Stomach (tissue), 9 donors: ENCODE results near the gene TTC7B. TPM values are rescaled to one million over a fixed set of nuclear protein-coding genes. Genes with fewer than 3 reads are reported as not detected.

Experiments
- DNase-seq, 2 donors: peaks; one replicate each; pipeline versions ENCODE4 v3.0.0 to v3.0.0-alpha.2; 2013 to 2019
- H3K27ac ChIP-seq, 5 donors: fragments of 200-600 bp in 4 of 5; sonication (generic) in 4 of 5; one replicate each; pipeline ENCODE4 v1.5.1; 2013 to 2019; ENCODE audit warnings: mild to moderate bottlenecking in 1 of 5, moderate library complexity in 1 of 5
- H3K27me3 ChIP-seq, 3 donors: fragments of 200-600 bp; sonication (generic); one replicate each; pipeline ENCODE4 v1.5.1; 2017 to 2019; ENCODE audit warnings: mixed run types in 1 of 3
- H3K36me3 ChIP-seq, 4 donors: fragments of 200-600 bp; sonication (generic); 1 replicate in 3 of 4; 2 replicates in 1 of 4; pipeline ENCODE4 v1.5.1; 2016 to 2019
- H3K4me1 ChIP-seq, 4 donors: fragments of 200-600 bp; sonication (generic); one replicate each; pipeline ENCODE4 v1.5.1; 2016 to 2019
- H3K4me3 ChIP-seq, 4 donors: fragments of 200-600 bp; sonication (generic) in 3 of 4; one replicate each; pipeline ENCODE4 v1.5.1; 2016 to 2019; ENCODE audit warnings: mild to moderate bottlenecking in 1 of 4
- H3K9me3 ChIP-seq, 4 donors: fragments of 200-600 bp; sonication (generic); one replicate each; pipeline ENCODE4 v1.5.1; 2016 to 2019
- CTCF ChIP-seq, 7 experiments: fragments of 450-650 bp in 4 of 7; fragments of 200-600 bp in 3 of 7; sonication (generic) in 3 of 7; IDR thresholded peaks; one replicate each; pipeline ENCODE4 v1.5.1; 2016 to 2019; ENCODE audit warnings: antibody characterized with exemption in 7 of 7, control low read depth in 2 of 7, mild to moderate bottlenecking in 1 of 7
- EP300 ChIP-seq: sonication (generic); formaldehyde crosslinking; IDR thresholded peaks from one replicate; pipeline ENCODE4 v1.6.1; 2017; ENCODE audit warnings: antibody characterized with exemption
- POLR2A ChIP-seq, 4 donors: fragments of 450-650 bp; IDR thresholded peaks; one replicate each; pipeline ENCODE4 v1.6.1; 2016; ENCODE audit warnings: antibody characterized with exemption in 4 of 4, control low read depth in 2 of 4, mild to moderate bottlenecking in 1 of 4, moderate library complexity in 1 of 4
- POLR2AphosphoS5 ChIP-seq, 3 donors: sonication (generic); formaldehyde crosslinking; IDR thresholded peaks; one replicate each; pipeline ENCODE4 v1.6.1; 2016; ENCODE audit warnings: antibody characterized with exemption in 3 of 3
- WGBS, 5 donors: extraction: QIAGEN DNeasy Blood & Tissue Kit in 3 of 5; methylation state at CpG; one replicate each; pipeline versions ENCODE4 v1.1.5 to v1.1.7; 2013 to 2018; 5-methylcytosine and 5-hydroxymethylcytosine counted together
- intact Hi-C: fragments of 100-400 bp; cut with DNase I; formaldehyde crosslinking; loops from one replicate; pipeline ENCODE4 v1.15.1; 2023; ENCODE audit warnings: low total_unique reads
- polyA plus RNA-seq, 3 donors: library from polyadenylated mRNA; stranded (reverse); fragments of 200-250 nt; gene quantifications; one replicate each; pipeline ENCODE4 v1.2.3, GENCODE V29; 2013
- total RNA-seq, 5 donors: library from RNA; depleted of rRNA; stranded (reverse); fragments of >200 nt; gene quantifications; one replicate each; pipeline versions ENCODE4 v1.1.0 to v1.2.3, GENCODE V29; 2014 to 2016
- donor health status: healthy with polysubstance abuse.
- donor health status: Bipolar disorder and iron deficiency.
- donor health status: healthy.

The TTC7B gene
- total and polyA plus RNA-seq, 8 donors, result 6.8 to 110 (median 17.7) TPM

DNA sequence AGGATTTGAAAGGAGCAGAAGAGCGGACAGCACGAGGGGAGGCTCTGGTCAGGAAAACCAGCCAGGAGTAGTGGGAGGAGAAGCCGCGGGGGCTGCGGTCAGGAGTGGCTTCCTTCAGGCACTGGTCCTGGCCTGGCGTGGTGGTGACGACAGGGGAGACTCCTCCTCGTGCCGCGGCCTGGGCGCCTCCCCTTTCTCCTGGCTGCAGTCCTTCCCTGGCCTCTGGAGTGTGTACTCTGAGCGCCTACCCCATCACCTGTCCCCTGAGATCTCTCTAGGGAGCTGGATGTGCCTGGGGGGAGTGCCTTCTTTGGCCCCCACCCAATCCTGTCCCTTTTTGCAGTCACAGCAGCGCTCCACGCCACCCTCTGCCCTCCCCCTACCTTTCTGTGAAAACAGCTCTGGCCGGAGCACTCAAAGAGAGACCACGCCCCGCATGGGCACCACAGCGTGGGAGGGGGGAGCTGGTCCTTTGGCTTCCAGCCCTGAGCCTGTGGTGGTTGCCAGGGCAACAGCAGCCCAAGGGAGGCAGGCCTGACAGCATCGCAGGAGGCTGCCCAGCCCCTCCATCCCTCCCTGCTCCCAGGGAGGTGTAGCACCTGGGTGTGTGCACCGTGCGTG, 293.5 kb downstream of the TTC7B start:
- H3K36me3 ChIP-seq, result no peaks in the 10 kb centered on the region
- peak overlapping the region in 4 of 5 donors; percentile 25 to 86 (median 59) for H3K27ac ChIP-seq
- TF ChIP-seq CTCF (IDR thresholded peaks at IDR 0.05) (no peak), POLR2AphosphoS5 (IDR thresholded peaks at IDR 0.05) (peak in 1 of 3 donors; percentile 54)
- WGBS, 5 donors, result 15 to 38% (median 30%) methylated on average over 17 to 21 of the region's 21 CpGs
- no peak overlapping the region for H3K4me3 ChIP-seq
- peak; percentile 67 to 85 for DNase-seq
- intact Hi-C loops, result no loop called here
- H3K27me3 ChIP-seq, result no peaks in the 10 kb centered on the region
- peaks cover 32 to 64% (median 51%) of the 10 kb centered on the region in 4 donors for H3K4me1 ChIP-seq
- peaks cover 0 to 5% (median 0%) of the 10 kb centered on the region in 4 donors for H3K9me3 ChIP-seq

- Histone ChIP-seq H3K4me3 (no peak overlapping the region), H3K36me3 (no peaks in the 10 kb centered on the region), H3K27me3 (no peaks in the 10 kb centered on the region), H3K9me3 (peaks cover 0 to 5% (median 0%) of the 10 kb centered on the region in 4 donors), H3K27ac (peak overlapping the region; percentile 25 to 86 (median 56)), H3K4me1 (peaks cover 39 to 71% (median 58%) of the 10 kb centered on the region in 4 donors)
- TF ChIP-seq CTCF (IDR thresholded peaks at IDR 0.05) (no peak), POLR2AphosphoS5 (IDR thresholded peaks at IDR 0.05) (no peak), EP300 (no peak), POLR2A (IDR thresholded peaks at IDR 0.05) (no peak)
- intact Hi-C loops, result no loop called here
- 83 to 91% (median 88%) methylated on average over 16 to 18 of the region's 18 CpGs for WGBS, 5 donors
- DNase-seq, result no peak
These were observed 294.2 kb downstream of the TTC7B start for GRCh38 chr14:90521930-90522483.

GRCh38 chr14:90521084-90521929, 294.9 kb downstream of the TTC7B start:
- H3K27me3 ChIP-seq, result no peaks in the 10 kb centered on the region
- H3K36me3 ChIP-seq, result no peaks in the 10 kb centered on the region
- WGBS, 5 donors, result 48 to 62% (median 52%) methylated on average over 13 to 16 of the region's 16 CpGs
- intact Hi-C loops, result no loop called here
- H3K4me3 ChIP-seq, result no peak overlapping the region
- no peaks in the 10 kb centered on the region for H3K9me3 ChIP-seq
- peaks cover 45 to 78% (median 63%) of the 10 kb centered on the region in 4 donors for H3K4me1 ChIP-seq
- DNase-seq, result peak; percentile 55 to 68
- peak overlapping the region; percentile 34 to 86 (median 56) for H3K27ac ChIP-seq
- TF ChIP-seq CTCF (IDR thresholded peaks at IDR 0.05) (no peak), EP300 (no peak), POLR2A (IDR thresholded peaks at IDR 0.05) (no peak), POLR2AphosphoS5 (IDR thresholded peaks at IDR 0.05) (no peak)

- intact Hi-C loops, result no loop called here
- peaks cover 45 to 87% (median 67%) of the 10 kb centered on the region in 4 donors for H3K4me1 ChIP-seq
- 55 to 79% (median 78%) methylated on average over 5 of the region's 5 CpGs for WGBS, 5 donors
- no peak for DNase-seq
- no peaks in the 10 kb centered on the region for H3K27me3 ChIP-seq
- no peak overlapping the region for H3K4me3 ChIP-seq
- H3K36me3 ChIP-seq, result no peaks in the 10 kb centered on the region
- TF ChIP-seq POLR2AphosphoS5 (IDR thresholded peaks at IDR 0.05), result no peak
- no peaks in the 10 kb centered on the region for H3K9me3 ChIP-seq
- peak overlapping the region in 3 of 5 donors; percentile 26 to 86 (median 34) for H3K27ac ChIP-seq
These were observed 295.9 kb downstream of the TTC7B start for GRCh38 chr14:90520326-90520725.
